ENCODE data around the gene ST6GAL1.
"Not testable (repeated sequence)": the region's sequence is repeated elsewhere in the genome, so short reads cannot be mapped to it uniquely, and the experiment has no call there.

The ST6GAL1 gene

DNA sequence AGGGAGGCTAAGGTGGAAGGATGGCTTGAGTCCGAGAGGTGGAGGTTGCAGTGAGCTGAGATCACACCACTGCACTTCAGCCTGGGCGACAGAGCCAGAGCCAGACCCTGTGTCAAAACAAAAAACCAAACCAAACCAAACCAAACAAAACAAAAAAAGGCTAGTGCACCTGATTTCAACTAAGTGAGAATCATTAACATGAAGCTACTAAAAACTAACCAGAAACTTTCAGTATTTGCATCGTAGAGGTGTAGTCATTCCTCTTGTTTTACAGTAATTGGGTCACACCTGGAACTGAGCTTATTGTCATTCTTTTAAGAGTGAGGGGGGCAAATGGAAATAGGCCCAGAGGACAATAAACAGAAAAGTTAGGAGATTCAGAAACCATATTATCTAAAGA is 58.5 kb downstream of the ST6GAL1 start:
- no peak overlapping the region for H3K27ac ChIP-seq
- TF ChIP-seq, protein P1, sequence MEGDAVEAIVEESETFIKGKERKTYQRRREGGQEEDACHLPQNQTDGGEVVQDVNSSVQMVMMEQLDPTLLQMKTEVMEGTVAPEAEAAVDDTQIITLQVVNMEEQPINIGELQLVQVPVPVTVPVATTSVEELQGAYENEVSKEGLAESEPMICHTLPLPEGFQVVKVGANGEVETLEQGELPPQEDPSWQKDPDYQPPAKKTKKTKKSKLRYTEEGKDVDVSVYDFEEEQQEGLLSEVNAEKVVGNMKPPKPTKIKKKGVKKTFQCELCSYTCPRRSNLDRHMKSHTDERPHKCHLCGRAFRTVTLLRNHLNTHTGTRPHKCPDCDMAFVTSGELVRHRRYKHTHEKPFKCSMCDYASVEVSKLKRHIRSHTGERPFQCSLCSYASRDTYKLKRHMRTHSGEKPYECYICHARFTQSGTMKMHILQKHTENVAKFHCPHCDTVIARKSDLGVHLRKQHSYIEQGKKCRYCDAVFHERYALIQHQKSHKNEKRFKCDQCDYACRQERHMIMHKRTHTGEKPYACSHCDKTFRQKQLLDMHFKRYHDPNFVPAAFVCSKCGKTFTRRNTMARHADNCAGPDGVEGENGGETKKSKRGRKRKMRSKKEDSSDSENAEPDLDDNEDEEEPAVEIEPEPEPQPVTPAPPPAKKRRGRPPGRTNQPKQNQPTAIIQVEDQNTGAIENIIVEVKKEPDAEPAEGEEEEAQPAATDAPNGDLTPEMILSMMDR (conservative IDR thresholded peaks at IDR 0.05), result no peak
- no peak for TF ChIP-seq ZFX (IDR thresholded peaks at IDR 0.05)

DNA sequence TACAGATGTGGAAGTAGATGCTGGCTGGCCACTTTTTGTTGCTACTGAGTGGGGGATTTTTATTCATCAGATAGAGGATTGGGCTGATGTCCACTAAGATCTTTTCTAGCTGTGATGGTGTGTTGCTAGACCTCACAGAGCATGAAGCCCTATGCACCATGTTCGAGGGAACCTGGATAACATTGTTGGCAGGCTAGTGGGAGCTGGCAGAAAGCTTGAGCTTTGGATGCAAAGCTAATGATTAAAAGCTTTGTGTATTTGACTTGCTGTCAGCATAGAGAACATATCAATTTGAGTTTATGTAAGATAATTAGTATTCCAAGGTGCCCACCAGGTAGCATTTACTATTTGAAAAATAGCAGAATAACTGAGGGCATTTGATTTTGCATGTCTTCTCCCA is 59.1 kb downstream of the ST6GAL1 start:
- TF ChIP-seq ZFX (IDR thresholded peaks at IDR 0.05), result no peak
- TF ChIP-seq, protein P1 (conservative IDR thresholded peaks at IDR 0.05), result no peak
- no peak overlapping the region for H3K27ac ChIP-seq

DNA sequence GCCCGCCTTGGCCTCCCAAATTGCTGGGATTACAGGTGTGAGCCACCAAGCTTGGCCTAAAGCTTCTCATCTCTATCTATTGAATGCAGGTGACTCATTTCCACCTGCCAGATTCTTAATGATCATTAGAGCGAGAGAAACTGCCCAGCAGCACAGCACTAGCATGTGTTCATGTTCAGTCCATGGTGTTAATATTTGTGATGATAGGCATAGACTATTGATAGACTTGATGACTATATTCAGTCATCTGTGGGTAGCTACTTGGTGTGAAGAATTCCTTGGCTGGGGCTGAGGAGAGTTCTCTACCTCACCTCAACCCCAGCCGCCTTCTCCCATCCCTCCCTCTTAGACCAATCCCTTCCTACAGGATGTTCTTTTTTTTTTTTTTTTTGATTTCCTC is 60.0 kb downstream of the ST6GAL1 start:
- H3K27ac ChIP-seq, result no peak overlapping the region
- no peak for TF ChIP-seq ZFX (IDR thresholded peaks at IDR 0.05)
- TF ChIP-seq, protein P1 (conservative IDR thresholded peaks at IDR 0.05), result no peak

DNA sequence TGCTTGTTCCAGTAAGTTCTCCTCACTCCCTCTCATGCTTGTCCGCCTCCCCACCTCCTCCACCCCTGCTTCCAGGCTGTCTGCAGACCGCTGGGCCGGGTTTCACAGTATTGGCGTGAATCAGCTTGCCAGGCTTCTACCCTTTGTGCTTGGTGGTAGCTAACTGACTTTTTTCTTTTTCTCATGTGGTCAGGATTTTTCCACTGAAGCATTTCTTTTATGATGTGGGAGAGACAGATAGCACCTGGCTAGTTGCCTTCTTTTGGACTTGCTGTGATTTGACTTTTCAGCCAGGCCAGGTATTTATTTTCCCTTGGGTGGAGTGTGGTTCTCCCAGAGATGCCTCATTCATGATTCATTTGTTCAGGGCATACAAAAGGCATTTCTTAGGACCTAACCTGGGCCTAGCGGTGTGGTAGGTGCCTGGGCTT is 60.6 kb downstream of the ST6GAL1 start:
- TF ChIP-seq ZFX (IDR thresholded peaks at IDR 0.05), result no peak
- TF ChIP-seq, protein P1 (conservative IDR thresholded peaks at IDR 0.05), result no peak
- no peak overlapping the region for H3K27ac ChIP-seq

- no peak for TF ChIP-seq ZFX (IDR thresholded peaks at IDR 0.05)
- TF ChIP-seq, protein P1 (conservative IDR thresholded peaks at IDR 0.05), result no peak
- H3K27ac ChIP-seq, result no peak overlapping the region
Observed at GRCh38 chr3:186991470-186991869, 61.1 kb downstream of the ST6GAL1 start.

GRCh38 chr3:186992096-186992495 is 61.8 kb downstream of the ST6GAL1 start:
- H3K27ac ChIP-seq, result not testable (repeated sequence)

GRCh38 chr3:186993210-186993782 is 63.0 kb downstream of the ST6GAL1 start:
- TF ChIP-seq, protein P1 (conservative IDR thresholded peaks at IDR 0.05), result no peak
- no peak for TF ChIP-seq ZFX (IDR thresholded peaks at IDR 0.05)
- H3K27ac ChIP-seq, result no peak overlapping the region
